Karpas-422 (cell line): Measurements from ENCODE around the gene MYBPHL. TPM values are rescaled to one million over a fixed set of nuclear protein-coding genes. Genes with fewer than 3 reads are reported as not detected.
A peak's percentile ranks its signal among the peaks of the same experiment; 100 is the strongest.

Experiments
- DNase-seq: peaks from one replicate; pipeline ENCODE4 v3.0.0-alpha.2; 2015
- H2AFZ ChIP-seq: fragments of 200-600 bp; sonication (generic); 2 replicates; pipeline ENCODE4 v1.6.1; 2014; ENCODE audit warnings: antibody characterized with exemption, low read length, mixed read lengths
- H3K27ac ChIP-seq: fragments of 200-600 bp; sonication (generic); 2 replicates; pipeline ENCODE4 v1.5.1; 2014; ENCODE audit warnings: mild to moderate bottlenecking, low read length, moderate library complexity
- H3K27me3 ChIP-seq: fragments of 200-600 bp; sonication (generic); 2 replicates; pipeline ENCODE4 v1.6.1; 2014; ENCODE audit warnings: low read length, mixed read lengths
- H3K36me3 ChIP-seq: fragments of 200-600 bp; sonication (generic); 2 replicates; pipeline ENCODE4 v1.6.1; 2014; ENCODE audit warnings: low read length, mixed read lengths; ENCODE audit not compliant: insufficient read depth
- H3K4me1 ChIP-seq: fragments of 200-600 bp; sonication (generic); 2 replicates; pipeline ENCODE4 v1.6.1; 2014; ENCODE audit warnings: mild to moderate bottlenecking, low read length, mixed read lengths
- H3K4me2 ChIP-seq: fragments of 200-600 bp; sonication (generic); 2 replicates; pipeline ENCODE4 v1.6.1; 2014; ENCODE audit warnings: low read length, low read depth, mild to moderate bottlenecking; ENCODE audit not compliant: poor library complexity, severe bottlenecking
- H3K4me3 ChIP-seq: fragments of 200-600 bp; sonication (generic); 2 replicates; pipeline ENCODE4 v1.5.1; 2014; ENCODE audit warnings: mild to moderate bottlenecking, antibody characterized with exemption, low read length, mixed read lengths
- H3K79me2 ChIP-seq: fragments of 200-600 bp; sonication (generic); 2 replicates; pipeline ENCODE4 v1.6.1; 2014; ENCODE audit warnings: mild to moderate bottlenecking, low read length, mixed read lengths
- H3K9ac ChIP-seq: fragments of 200-600 bp; sonication (generic); 2 replicates; pipeline ENCODE4 v1.6.0; 2014; ENCODE audit warnings: low read length
- H3K9me2 ChIP-seq: fragments of 200-600 bp; sonication (generic), shearing (Covaris generic); replicated peaks from 2 replicates; pipeline ENCODE4 v1.6.0; 2014; ENCODE audit warnings: mild to moderate bottlenecking, low read length, moderate library complexity; ENCODE audit not compliant: insufficient read depth
- H3K9me3 ChIP-seq: fragments of 300-700, 200-600 bp; sonication (generic); 2 replicates; pipeline ENCODE4 v1.6.1; 2014; ENCODE audit warnings: low read length, mixed read lengths
- H4K20me1 ChIP-seq: fragments of 200-600 bp; sonication (generic); 2 replicates; pipeline ENCODE4 v1.6.1; 2014; ENCODE audit warnings: mild to moderate bottlenecking, antibody characterized with exemption, low read length, low read depth; ENCODE audit not compliant: insufficient read depth
- total RNA-seq: library from RNA; depleted of rRNA; stranded (reverse); fragments of >200 nt; shearing (Covaris generic); gene quantifications from 2 replicates; pipeline ENCODE4 v1.2.3, GENCODE V29; 2014; ENCODE audit warnings: low replicate concordance

MYBPHL gene
- total RNA-seq, 1 experiment from 2014 or later = 4.3 TPM

DNA sequence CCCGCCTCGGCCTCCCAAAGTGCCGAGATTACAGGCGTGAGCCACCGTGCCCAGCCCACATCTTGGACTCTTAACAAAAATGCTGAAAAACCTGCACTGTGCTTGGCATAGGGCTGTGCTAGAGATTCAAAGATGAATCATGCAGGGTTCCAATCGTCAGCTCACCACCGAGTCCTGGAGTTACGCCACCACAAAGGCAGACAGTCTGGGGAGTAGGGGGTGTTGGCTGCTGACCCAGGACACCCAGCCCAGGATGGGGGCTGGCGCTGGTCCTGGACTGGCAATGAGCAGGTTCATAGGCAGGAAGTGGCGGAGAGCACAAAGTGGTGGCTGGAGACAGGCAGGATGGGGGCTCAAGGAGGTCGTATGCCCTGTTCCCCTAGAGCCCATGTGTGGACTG lies 39.8 kb downstream of the MYBPHL start:
- Histone ChIP-seq H4K20me1 (no peaks in the 10 kb centered on the region; the same call in 1 of the 2 replicates), H3K9me3 (no peaks in the 10 kb centered on the region), H3K4me2 (no peak overlapping the region), H3K36me3 (no peaks in the 10 kb centered on the region), H2AFZ (no peak overlapping the region), H3K4me3 (no peak overlapping the region), H3K9ac (no peak overlapping the region), H3K4me1 (no peaks in the 10 kb centered on the region), H3K27ac (no peak overlapping the region), H3K27me3 (no peaks in the 10 kb centered on the region), H3K79me2 (no peaks in the 10 kb centered on the region), H3K9me2 (no peaks in the 10 kb centered on the region)
- no peak for DNase-seq

- Histone ChIP-seq H3K4me2 (no peak overlapping the region), H3K79me2 (no peaks in the 10 kb centered on the region), H3K27ac (no peak overlapping the region), H3K4me3 (no peak overlapping the region), H3K4me1 (no peaks in the 10 kb centered on the region), H4K20me1 (no peaks in the 10 kb centered on the region; the same call in 1 of the 2 replicates), H2AFZ (no peak overlapping the region), H3K27me3 (no peaks in the 10 kb centered on the region), H3K9ac (no peak overlapping the region), H3K9me3 (no peaks in the 10 kb centered on the region), H3K9me2 (no peaks in the 10 kb centered on the region), H3K36me3 (no peaks in the 10 kb centered on the region)
- no peak for DNase-seq
These were observed 41.0 kb downstream of the MYBPHL start for GRCh38 chr1:109265741-109266330.

GRCh38 chr1:109265016-109265415 lies 41.8 kb downstream of the MYBPHL start:
- no peak overlapping the region for H2AFZ ChIP-seq
- H3K4me1 ChIP-seq = no peaks in the 10 kb centered on the region
- no peaks in the 10 kb centered on the region for H3K9me3 ChIP-seq
- H3K36me3 ChIP-seq = no peaks in the 10 kb centered on the region
- DNase-seq = no peak
- H3K4me3 ChIP-seq = no peak overlapping the region
- no peaks in the 10 kb centered on the region for H3K9me2 ChIP-seq
- no peaks in the 10 kb centered on the region for H3K27me3 ChIP-seq
- no peaks in the 10 kb centered on the region; the same call in 1 of the 2 replicates for H4K20me1 ChIP-seq
- no peaks in the 10 kb centered on the region for H3K79me2 ChIP-seq
- no peak overlapping the region for H3K27ac ChIP-seq
- no peak overlapping the region for H3K9ac ChIP-seq
- no peak overlapping the region for H3K4me2 ChIP-seq

DNA sequence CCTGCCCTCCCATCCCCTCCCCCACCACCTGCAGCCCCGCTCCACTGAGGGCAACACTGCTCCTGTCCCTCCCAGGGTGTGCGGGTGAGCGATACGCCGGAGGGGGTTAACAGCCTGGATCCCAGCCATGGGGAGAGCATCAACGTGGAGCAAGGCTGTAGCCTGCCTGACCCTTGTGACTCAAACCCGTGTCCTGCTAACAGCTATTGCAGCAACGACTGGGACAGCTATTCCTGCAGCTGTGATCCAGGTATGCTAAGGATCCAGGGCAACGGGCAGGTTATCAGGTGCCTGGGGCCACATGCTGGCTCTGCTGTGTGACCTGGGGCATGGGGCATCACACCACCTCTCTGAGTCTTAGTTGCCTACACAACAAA lies 42.4 kb downstream of the MYBPHL start:
- Histone ChIP-seq H4K20me1 (no peaks in the 10 kb centered on the region; the same call in 1 of the 2 replicates), H3K4me1 (no peaks in the 10 kb centered on the region), H3K4me3 (no peak overlapping the region), H3K27ac (no peak overlapping the region), H3K9ac (no peak overlapping the region), H3K9me3 (no peaks in the 10 kb centered on the region), H3K36me3 (no peaks in the 10 kb centered on the region), H3K4me2 (no peak overlapping the region), H3K9me2 (no peaks in the 10 kb centered on the region), H3K79me2 (no peaks in the 10 kb centered on the region), H3K27me3 (no peaks in the 10 kb centered on the region), H2AFZ (no peak overlapping the region)
- no peak for DNase-seq

- H3K4me3 ChIP-seq = no peak overlapping the region
- H3K79me2 ChIP-seq = no peaks in the 10 kb centered on the region
- no peaks in the 10 kb centered on the region for H3K27me3 ChIP-seq
- no peak overlapping the region for H3K9ac ChIP-seq
- peak; percentile 88 for DNase-seq
- H3K27ac ChIP-seq = no peak overlapping the region
- H3K9me2 ChIP-seq = no peaks in the 10 kb centered on the region
- no peaks in the 10 kb centered on the region; the same call in 1 of the 2 replicates for H4K20me1 ChIP-seq
- no peak overlapping the region for H2AFZ ChIP-seq
- H3K4me2 ChIP-seq = no peak overlapping the region
- H3K4me1 ChIP-seq = no peaks in the 10 kb centered on the region
- H3K9me3 ChIP-seq = no peaks in the 10 kb centered on the region
- H3K36me3 ChIP-seq = no peaks in the 10 kb centered on the region
These were observed 43.0 kb downstream of the MYBPHL start for GRCh38 chr1:109263597-109264378.

- no peaks in the 10 kb centered on the region for H3K4me1 ChIP-seq
- H3K27ac ChIP-seq = no peak overlapping the region
- no peak overlapping the region for H3K4me2 ChIP-seq
- DNase-seq = no peak
- H2AFZ ChIP-seq = no peak overlapping the region
- H3K4me3 ChIP-seq = no peak overlapping the region
- no peaks in the 10 kb centered on the region for H3K9me3 ChIP-seq
- H3K9me2 ChIP-seq = no peaks in the 10 kb centered on the region
- no peak overlapping the region for H3K9ac ChIP-seq
- H3K27me3 ChIP-seq = no peaks in the 10 kb centered on the region
- H3K36me3 ChIP-seq = no peaks in the 10 kb centered on the region
- H4K20me1 ChIP-seq = no peaks in the 10 kb centered on the region; the same call in 1 of the 2 replicates
- no peaks in the 10 kb centered on the region for H3K79me2 ChIP-seq
These were observed 43.6 kb downstream of the MYBPHL start for GRCh38 chr1:109263234-109263596.

- H3K4me2 ChIP-seq = no peak overlapping the region
- no peak overlapping the region for H3K27ac ChIP-seq
- no peak overlapping the region for H3K9ac ChIP-seq
- H3K4me3 ChIP-seq = no peak overlapping the region
- H4K20me1 ChIP-seq = no peaks in the 10 kb centered on the region; the same call in 1 of the 2 replicates
- DNase-seq = no peak
- no peaks in the 10 kb centered on the region for H3K79me2 ChIP-seq
- no peak overlapping the region for H2AFZ ChIP-seq
- H3K9me3 ChIP-seq = no peaks in the 10 kb centered on the region
- no peaks in the 10 kb centered on the region for H3K36me3 ChIP-seq
- no peaks in the 10 kb centered on the region for H3K9me2 ChIP-seq
- H3K4me1 ChIP-seq = no peaks in the 10 kb centered on the region
- no peaks in the 10 kb centered on the region for H3K27me3 ChIP-seq
These were observed 44.4 kb downstream of the MYBPHL start for GRCh38 chr1:109262231-109263055.

DNA sequence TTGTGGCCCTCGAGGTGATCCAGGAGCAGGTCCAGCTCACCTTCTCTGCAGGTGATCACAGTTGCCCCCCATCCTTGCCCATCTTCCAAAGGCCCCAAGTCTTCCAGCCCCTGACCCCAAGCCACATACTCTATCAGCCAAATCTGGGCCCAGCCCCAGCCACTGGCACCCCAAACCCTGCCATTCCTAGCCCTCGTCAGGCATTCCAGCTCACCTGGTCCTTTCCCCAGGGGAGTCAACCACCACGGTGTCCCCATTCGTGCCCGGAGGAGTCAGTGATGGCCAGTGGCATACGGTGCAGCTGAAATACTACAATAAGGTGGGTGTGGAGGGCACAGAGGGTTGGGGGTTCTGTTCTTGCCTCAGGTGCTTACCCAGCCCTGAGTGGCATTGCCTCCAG lies 45.2 kb downstream of the MYBPHL start:
- Histone ChIP-seq H3K9ac (no peak overlapping the region), H3K36me3 (no peaks in the 10 kb centered on the region), H3K4me1 (no peaks in the 10 kb centered on the region), H3K79me2 (no peaks in the 10 kb centered on the region), H3K4me2 (no peak overlapping the region), H3K9me3 (no peaks in the 10 kb centered on the region), H3K27me3 (no peaks in the 10 kb centered on the region), H3K27ac (no peak overlapping the region), H4K20me1 (no peaks in the 10 kb centered on the region; the same call in 1 of the 2 replicates), H3K4me3 (no peak overlapping the region), H2AFZ (no peak overlapping the region), H3K9me2 (no peaks in the 10 kb centered on the region)
- DNase-seq = no peak
